ENCODE results near the gene NTN4.

Gene NTN4

DNA sequence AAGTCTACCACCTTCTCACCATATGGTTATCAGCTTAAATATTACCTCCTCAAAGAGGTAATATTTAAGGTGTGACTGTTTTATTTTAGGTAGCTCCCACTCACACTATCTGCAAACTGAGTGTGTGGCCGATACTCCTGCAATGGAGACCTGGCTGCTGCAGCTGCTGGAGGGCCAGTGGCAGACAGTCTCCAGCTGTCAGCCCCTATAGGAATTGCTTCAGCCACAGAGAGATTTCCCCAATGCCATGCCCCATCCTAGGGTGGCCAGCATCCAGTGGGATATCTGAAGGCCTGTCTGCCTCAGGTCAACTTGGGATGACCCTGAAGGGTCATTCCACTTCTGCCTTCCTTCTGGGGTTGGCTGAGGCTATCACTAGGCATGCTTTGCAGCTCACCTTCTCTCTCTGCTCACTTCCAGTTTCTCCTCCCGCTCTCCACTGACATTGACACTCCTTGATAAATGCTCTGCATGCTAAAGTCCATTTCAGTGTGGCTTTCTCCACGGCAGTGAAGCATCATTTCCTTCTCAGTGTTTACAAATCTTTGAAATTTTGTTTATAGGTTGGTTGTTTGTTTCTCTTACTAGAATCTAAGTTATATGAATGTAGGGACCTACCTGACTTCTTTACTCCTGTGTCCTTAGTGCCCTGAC lies 149.1 kb downstream of the NTN4 start:
- FAIRE-seq: no peak

DNA sequence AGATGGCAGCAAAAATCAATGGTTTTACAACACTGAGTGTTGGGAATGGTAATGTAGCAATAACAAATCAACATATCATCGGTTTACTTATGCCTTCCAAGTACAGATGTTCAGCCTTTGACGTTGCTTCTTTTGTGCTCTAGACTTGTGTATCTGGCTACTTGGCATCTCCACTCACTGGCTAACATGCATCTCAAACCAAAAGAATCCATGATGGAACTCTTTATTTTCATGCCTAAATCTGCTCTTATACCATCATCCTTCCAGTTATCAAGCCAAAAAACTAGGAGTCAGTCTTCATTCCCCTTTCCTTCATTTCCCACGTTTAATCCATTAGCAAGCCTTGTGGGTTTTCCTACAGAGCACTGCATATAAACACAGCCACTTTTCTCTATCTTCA lies 150.0 kb downstream of the NTN4 start:
- FAIRE-seq (no peak), DNase-seq (ENCODE audit: insufficient read length) (no peak)
- TF ChIP-seq POLR2A (IDR thresholded peaks at IDR 0.05; ENCODE audit: low read depth, low read length): no peak

More for the DNA sequence above, 149.1 kb downstream of the NTN4 start:
- TF ChIP-seq TAF1 (IDR thresholded peaks at IDR 0.05; ENCODE audit: borderline replicate concordance, low read depth, low read length) (no peak), POLR2A (IDR thresholded peaks at IDR 0.05; ENCODE audit: low read depth, low read length) (no peak), POLR2AphosphoS5 (IDR thresholded peaks at IDR 0.05; ENCODE audit: low read depth, low read length) (no peak)
- no peak for DNase-seq (ENCODE audit: insufficient read length)

DNA sequence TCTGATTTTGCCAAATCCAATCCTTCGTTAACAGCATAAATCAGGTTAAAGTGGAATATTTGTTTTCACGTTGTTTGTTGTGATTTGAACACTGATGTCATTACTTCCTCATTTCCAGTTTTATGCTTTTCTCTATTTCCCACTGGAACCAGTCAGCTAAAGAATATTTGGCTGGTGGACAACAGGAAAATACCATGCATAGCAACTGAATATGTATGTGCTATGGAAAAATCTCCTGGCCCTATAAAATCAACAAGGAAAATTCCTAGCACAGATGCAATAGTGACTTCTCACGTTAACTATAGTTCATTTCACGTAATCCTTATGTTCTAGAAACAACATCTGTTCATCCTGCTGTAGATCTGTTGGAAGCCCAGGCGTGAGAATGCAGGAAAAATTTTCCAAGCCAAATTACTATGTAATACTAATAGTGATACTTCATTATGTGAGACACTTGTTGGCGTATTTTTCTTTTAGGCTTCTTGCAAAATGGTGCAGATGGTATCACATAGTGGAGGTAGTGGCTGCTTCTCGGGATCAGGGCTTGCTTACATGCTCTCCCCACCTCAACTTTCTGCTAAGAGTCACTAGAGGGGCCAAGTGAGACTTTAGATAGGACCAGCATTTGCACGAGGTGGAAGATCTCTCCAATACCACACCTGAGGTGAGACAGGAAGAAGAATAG lies 153.0 kb downstream of the NTN4 start:
- TF ChIP-seq POLR2A (IDR thresholded peaks at IDR 0.05; ENCODE audit: low read depth, low read length): no peak
- TF ChIP-seq TAF1 (IDR thresholded peaks at IDR 0.05; ENCODE audit: borderline replicate concordance, low read depth, low read length): no peak
- TF ChIP-seq POLR2AphosphoS5 (IDR thresholded peaks at IDR 0.05; ENCODE audit: low read depth, low read length): no peak
- DNase-seq (ENCODE audit: insufficient read length): no peak
- no peak for FAIRE-seq

DNA sequence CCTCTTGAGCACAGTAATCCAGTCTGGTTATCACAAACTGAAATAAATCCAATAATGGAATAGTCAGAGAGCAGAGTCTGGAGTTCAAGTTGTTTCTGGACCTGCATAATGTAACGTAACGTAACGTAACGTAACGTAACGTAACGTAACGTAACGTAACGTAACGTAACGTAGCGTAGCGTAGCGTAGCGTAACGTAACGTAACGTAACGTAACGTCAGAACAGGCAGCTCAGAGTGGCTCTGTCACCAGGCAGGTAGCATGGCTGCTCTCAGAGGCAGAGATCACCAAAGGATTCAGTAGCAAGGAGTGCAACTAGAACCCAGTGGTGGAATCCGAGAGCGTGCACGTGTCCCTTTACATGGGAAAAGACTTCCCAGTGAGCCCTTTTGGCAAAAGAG lies 153.6 kb downstream of the NTN4 start:
- FAIRE-seq: no peak
- TF ChIP-seq TAF1 (IDR thresholded peaks at IDR 0.05; ENCODE audit: borderline replicate concordance, low read depth, low read length): no peak
- no peak for TF ChIP-seq POLR2AphosphoS5 (IDR thresholded peaks at IDR 0.05; ENCODE audit: low read depth, low read length)
- no peak for TF ChIP-seq POLR2A (IDR thresholded peaks at IDR 0.05; ENCODE audit: low read depth, low read length)

DNA sequence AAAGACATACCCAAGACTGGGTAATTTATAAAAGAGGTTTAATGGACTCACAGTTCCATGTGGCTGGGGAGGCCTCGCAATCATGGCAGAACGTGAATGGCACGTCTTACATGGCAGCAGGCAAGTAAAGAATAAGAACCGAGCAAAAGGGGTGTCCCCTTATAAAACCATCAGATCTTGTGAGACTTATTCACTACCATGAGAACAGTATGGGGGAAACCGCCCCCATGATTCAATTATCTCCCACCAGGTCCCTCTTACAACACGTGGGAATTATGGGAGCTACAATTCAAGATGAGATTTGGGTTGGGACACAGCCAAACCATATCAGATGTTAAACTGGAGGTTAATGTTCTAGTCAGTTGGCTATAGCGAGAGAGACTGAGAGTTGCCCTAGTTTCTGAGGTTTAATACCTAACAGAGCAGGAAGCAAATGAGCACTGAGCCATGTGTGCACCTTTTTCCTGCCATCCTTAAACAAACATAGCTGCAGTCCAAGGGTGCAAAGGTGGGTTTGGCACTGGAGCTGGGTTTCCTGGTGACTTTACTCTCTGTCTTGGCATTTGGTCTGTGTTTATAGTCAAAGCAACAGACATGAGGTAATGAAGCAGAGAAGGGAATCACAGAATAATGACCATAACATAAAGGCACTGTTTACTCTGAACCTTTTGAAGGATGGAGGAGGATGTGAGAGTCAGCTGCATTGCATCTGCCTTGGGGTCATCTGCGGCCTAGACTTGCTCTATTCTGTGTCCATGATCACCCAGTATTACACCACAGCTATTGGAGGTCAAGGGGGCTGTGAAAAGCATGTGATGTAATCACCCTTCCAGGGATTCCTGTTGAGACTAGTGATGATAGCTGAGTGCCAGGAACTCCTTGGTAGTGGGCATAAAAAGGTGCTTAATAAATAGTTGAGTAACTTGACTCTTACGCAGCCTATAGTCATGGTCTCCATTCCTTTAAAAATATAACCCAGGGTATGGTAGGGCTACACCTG lies 155.6 kb downstream of the NTN4 start:
- DNase-seq (ENCODE audit: insufficient read length): no peak
- no peak for FAIRE-seq
- TF ChIP-seq TAF1 (IDR thresholded peaks at IDR 0.05; ENCODE audit: borderline replicate concordance, low read depth, low read length) (no peak), POLR2AphosphoS5 (IDR thresholded peaks at IDR 0.05; ENCODE audit: low read depth, low read length) (no peak), POLR2A (IDR thresholded peaks at IDR 0.05; ENCODE audit: low read depth, low read length) (no peak)

More for the DNA sequence above, 153.6 kb downstream of the NTN4 start:
- no peak for DNase-seq (ENCODE audit: insufficient read length)

DNA sequence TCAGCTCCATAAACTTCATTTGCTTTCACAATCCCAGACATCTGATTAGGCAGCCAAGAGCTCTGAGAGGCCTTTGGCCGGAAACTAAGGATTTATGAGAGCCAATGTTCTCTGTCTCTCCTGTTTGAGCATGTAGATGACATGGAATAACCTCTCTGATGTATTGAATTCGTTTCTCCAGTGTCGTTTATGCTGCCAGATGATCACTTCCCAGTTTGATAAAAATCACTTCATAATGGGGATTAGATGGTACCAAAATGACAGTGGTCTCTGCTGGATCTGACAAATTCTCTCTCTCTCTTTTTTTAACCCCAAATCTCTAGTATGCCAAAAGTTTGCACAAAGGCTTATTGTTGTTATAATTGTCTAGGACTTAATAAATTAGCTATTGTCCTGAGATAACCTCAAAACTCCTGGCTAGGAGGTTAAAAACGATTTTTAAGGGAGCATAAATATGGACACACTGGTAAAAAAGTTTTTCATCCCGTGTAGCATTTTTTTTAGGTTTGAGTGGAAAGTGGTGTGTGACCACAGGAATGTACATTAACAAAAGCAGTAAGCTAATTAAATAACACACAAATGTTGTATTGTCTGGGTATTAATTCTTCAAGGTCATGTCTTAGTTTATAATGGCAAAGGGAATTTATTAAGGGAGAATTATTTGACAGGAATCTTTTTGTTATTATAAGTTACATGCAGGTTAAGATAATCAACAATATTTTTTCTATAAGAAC lies 156.7 kb downstream of the NTN4 start:
- no peak for DNase-seq (ENCODE audit: insufficient read length)
- no peak for FAIRE-seq
- TF ChIP-seq POLR2AphosphoS5 (IDR thresholded peaks at IDR 0.05; ENCODE audit: low read depth, low read length) (no peak), POLR2A (IDR thresholded peaks at IDR 0.05; ENCODE audit: low read depth, low read length) (no peak), TAF1 (IDR thresholded peaks at IDR 0.05; ENCODE audit: borderline replicate concordance, low read depth, low read length) (no peak)

DNA sequence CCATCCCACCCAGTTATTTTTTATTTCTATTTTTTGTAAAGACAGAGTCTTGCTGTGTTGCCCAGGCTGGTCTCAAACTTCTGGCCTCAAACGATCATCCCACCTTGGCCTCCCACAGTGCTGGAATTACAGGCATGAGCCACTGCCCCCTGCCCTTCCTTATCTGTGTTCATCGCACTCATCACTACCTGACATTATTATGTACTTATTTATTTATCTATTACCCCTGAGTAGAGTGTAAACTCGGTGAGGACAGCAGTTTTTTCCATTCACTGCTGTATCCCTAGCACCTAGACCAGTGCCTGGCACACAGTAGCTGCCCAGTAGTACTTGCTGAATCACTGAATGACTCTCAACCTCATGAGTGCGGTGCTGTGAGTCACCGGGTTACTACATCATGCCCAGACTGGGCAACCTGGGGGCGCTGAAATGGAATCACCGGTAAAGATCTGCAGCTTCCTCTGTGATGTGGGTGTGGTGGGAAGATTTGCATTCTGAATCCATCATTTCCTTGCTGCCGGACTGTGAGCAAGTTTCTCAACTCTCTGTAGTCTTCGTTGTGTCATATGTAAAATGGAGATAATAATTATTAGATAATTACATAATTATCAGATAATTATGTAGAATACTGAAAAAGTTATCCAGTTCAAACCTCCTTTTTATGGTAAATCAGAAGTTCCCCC lies 157.4 kb downstream of the NTN4 start:
- DNase-seq (ENCODE audit: insufficient read length) (no peak), FAIRE-seq (no peak)
- TF ChIP-seq POLR2A (IDR thresholded peaks at IDR 0.05; ENCODE audit: low read depth, low read length) (no peak), TAF1 (IDR thresholded peaks at IDR 0.05; ENCODE audit: borderline replicate concordance, low read depth, low read length) (no peak)

DNA sequence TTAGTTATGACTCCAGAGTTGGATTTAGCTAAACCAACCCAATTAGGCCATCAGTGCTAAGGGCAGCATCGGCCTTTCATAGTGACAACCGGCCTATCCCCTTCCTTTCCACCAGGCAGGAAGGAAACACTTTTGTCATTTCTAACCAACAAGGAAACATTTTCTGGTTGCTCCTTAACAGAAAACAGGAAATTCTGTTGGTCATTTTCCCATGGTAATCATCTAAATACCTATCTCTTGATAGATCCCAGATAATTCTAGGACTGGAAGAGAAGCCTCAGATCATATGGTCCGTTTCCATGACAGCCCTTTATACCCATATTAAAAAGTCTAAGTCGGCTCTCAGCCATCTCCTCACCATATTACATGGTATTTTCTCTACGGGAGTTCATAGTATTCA lies 160.1 kb downstream of the NTN4 start:
- DNase-seq (ENCODE audit: insufficient read length): no peak
- no peak for FAIRE-seq
- TF ChIP-seq POLR2AphosphoS5 (IDR thresholded peaks at IDR 0.05; ENCODE audit: low read depth, low read length): no peak
- no peak for TF ChIP-seq POLR2A (IDR thresholded peaks at IDR 0.05; ENCODE audit: low read depth, low read length)
- TF ChIP-seq TAF1 (IDR thresholded peaks at IDR 0.05; ENCODE audit: borderline replicate concordance, low read depth, low read length): no peak

DNA sequence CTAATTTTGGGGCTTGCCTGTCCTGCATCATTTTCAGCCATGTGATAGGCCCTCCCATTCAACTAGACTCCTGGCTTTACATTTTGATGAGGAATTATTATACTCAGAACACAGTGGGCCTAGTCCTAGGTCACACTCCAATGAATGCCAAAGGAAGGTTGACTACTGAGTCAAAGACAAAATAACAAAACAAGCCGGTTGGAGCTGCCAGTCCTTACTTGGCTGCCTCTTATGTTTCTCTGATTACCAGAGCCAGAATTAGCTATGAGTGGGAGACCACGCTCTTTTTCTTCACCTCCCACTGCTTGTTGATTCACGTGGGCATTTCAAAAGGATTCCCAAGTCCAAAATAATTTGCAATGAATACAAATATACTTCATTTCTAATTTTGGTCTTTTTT lies 161.2 kb downstream of the NTN4 start:
- no peak for DNase-seq (ENCODE audit: insufficient read length)
- TF ChIP-seq POLR2A (IDR thresholded peaks at IDR 0.05; ENCODE audit: low read depth, low read length) (no peak), POLR2AphosphoS5 (IDR thresholded peaks at IDR 0.05; ENCODE audit: low read depth, low read length) (no peak), TAF1 (IDR thresholded peaks at IDR 0.05; ENCODE audit: borderline replicate concordance, low read depth, low read length) (no peak)
- no peak for FAIRE-seq

DNA sequence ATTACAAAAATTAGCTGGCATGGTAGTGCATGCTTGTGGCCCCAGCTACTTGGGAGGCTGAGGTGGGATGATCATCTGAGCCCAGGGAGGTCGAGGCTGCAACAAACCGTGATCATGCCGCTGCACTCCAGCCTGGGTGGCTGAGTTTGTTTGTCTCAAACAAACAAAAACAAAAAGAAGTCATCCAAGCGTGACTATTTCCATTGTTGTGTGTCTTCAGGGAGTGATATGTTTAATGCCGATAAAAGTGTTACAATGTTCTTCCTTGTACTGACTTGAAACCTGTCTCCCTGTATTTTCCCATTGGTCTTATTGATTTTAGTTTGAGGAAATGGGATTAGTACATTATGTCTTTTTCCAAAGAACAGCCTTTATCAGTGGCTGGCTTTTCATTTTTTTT lies 163.7 kb downstream of the NTN4 start:
- DNase-seq (ENCODE audit: insufficient read length) (no peak), FAIRE-seq (no peak)
- TF ChIP-seq POLR2AphosphoS5 (IDR thresholded peaks at IDR 0.05; ENCODE audit: low read depth, low read length) (no peak), POLR2A (IDR thresholded peaks at IDR 0.05; ENCODE audit: low read depth, low read length) (no peak), TAF1 (IDR thresholded peaks at IDR 0.05; ENCODE audit: borderline replicate concordance, low read depth, low read length) (no peak)

Data from GM12892 (cell line).